NCI-H2171 treated with DMSO at 0.1 percent for 48 hours (cell line): ENCODE results near the gene CDH6.

ENCODE experiments used
- DNase-seq: peaks from one replicate; lab custom pipeline; 2025; lab: John Stamatoyannopoulos, UW

Gene CDH6

DNA sequence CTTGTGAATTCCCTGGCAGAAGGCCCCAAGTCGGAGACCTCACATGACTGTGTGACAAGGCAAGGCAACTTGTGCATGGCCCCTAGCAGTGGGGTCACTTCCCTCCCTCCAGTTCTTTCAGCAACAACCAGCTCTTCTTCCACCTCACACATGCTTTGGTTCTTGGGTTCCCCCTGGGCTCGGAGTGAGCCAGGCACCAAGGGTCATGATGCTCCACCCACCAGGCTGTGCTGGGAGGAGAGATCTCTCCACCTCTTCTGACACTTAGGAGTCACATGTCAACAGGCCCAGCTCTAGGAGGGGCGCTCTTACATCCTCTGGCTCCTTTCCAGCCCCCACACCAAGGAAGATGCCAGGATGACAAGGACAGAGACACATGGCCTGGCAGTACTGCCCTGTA is 56.7 kb downstream of the CDH6 start:
- DNase-seq: no peak

DNA sequence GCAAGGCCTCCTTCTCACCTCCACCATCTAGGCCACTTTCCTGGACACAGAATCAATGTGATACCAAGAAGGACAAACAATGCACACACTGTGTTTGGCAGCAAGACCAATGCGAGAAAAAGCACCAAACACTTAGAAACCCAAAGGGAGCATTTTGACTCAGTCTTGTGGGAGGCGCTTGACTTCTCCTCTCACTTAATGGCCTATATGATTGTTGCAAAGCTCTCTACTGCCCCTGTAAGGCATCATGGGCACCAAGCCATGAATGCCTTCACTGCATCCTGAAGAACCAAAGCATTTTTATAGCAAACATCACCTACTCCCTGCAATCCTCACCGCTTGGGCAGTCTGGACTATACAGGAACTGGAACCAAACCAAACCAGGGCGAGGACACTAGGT is 57.5 kb downstream of the CDH6 start:
- no peak for DNase-seq

- no peak for DNase-seq
These were observed 61.6 kb downstream of the CDH6 start for GRCh38 chr5:31255041-31255440.

DNA sequence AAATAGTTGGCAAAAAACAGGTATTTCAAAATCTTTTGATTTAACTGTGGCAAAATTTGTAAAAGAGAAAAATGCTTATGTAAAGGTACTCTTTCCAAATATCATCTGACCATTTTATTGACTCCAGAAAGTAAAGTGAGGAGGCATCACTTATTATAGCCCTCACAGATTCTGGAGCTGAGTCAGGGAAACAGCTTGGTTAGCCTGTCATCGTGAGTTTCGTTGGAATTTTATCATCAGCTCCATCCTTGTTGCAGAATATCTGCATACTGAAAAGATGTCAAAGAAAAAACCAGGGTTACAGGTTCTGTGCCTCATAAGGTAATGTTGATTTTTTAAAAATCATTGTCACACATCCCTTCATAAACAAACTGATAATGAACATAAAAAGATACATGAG is 74.8 kb downstream of the CDH6 start:
- DNase-seq: no peak

DNA sequence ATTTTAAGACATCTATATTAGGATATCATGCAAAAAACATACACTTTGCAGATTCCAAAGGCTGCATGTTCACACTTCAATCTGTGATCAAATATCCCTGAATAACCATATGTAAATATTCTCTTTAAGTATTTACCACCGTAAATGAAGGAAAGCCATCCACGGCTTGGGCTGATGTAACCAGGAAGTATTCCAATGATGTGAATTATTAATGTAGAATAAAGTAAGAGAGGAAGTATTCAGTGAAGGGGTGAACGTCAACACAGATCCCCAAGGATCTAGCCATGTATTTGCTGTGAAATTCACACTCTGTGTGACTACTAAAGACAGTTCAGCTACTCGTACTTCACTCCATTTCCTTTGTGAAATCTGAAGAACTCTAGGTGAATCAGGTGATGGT is 75.2 kb downstream of the CDH6 start:
- no peak for DNase-seq

GRCh38 chr5:31269259-31269658 is 75.8 kb downstream of the CDH6 start:
- DNase-seq: no peak

- DNase-seq: no peak
These were observed 76.9 kb downstream of the CDH6 start for GRCh38 chr5:31270396-31270795.

DNA sequence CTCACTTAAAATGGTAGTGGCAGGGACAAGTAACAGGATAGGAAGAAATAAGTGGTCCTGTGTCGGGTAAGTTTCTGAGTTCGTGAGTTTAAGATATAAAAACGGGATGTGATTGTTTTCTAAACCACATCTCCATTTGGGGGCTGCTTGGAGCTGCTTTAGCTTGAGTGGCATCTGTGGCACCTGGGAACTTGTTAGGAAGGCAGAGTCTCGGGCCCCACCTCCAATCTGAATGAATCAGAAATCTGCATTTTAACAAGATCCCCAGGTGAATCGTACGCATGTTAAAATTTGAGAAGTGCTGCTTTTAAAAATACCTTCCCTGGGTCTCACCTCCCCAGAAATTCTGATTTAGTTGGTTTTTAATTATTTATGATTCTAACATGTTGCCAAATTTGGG is 78.1 kb downstream of the CDH6 start:
- no peak for DNase-seq

DNA sequence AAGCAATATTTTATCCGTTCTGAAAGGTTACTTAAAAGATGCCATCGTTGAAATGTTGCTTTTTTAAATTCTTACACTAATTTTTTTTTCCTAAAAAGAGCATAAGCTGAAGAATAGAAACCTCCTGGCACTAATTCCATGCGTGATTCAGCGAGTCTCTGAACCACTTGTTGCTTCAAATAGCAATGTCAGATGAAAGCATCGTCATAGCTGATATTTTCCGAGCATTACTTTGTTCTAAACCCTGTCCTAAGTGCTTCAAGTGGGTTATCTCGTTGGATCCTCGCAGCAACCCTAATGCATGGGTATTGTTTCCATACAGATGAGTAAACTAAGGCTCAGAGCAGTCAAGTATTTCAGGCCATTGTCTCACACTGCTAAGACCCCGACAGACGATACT is 79.7 kb downstream of the CDH6 start:
- DNase-seq: no peak

DNA sequence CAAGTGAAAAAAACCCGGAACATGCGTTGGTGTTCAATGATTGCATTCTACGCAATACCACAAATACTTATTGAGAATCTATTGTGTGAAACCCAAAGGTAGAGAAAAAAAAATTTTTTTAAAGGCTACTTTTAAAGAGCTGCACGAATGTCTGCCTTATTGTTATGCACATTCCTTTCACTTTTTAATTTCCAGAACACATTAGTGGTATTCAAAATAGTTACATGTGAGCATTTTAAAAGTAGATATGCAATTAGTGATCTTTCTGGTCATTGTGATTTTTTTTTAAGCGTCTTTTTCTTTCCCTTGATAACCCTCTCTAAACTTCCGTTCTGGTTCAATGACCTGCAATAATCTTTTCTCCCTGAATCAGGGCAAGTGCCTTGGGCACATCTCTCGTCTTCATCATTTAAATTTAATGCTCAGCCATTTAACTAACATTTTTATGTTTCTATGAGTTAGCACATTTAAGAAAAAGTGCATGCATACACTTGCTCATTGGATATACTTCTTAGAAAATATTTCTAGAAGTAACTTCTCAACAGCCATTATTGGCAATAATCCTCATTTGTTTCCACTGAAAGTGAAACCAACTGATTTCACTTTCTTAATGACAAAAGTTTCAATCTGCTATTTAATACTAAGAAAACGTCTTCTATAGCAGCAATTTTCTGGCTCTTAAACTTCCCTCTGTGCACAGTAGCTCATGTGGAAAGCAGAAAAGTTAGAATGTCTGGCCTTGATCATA is 80.3 kb downstream of the CDH6 start:
- no peak for DNase-seq

DNA sequence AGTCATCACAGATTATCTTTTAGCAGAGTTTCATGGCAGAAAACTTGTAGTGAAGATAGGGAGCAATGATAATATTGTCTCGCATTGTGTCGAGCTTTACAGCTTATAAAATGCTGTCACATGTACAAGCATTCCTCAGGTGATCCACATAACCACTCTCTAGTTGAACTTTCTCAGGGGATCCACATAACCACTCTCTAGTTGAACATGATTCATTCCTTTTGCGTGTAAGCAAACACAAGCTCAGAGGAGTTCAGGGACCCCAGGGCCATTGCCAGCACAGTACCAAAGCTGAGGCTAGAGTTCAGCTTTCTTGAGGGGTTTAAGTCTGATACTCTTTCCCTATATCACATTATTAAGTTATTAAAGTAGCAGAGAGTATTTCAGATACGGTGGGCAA is 86.7 kb downstream of the CDH6 start:
- DNase-seq: no peak

GRCh38 chr5:31283326-31283725 is 89.8 kb downstream of the CDH6 start:
- no peak for DNase-seq

- DNase-seq: no peak
These were observed 91.5 kb downstream of the CDH6 start for GRCh38 chr5:31285025-31285424.

DNA sequence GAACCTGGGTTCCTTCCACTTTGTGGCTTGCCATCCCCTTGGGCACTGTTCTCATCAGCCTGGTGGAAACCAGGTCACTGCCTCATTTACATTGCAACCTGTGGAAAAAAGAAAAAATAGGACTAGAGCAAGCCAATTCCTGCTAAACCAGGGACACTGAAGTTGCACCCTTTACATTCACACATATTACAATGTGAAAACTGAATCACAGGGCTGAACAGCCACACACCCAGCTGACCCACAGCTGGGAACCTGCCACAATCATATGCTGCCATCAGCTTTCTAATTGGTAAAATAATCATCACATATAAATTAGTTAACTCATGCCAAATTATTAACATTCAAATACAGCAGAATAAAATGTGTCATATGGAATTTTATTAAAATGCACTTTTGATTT is 94.5 kb downstream of the CDH6 start:
- DNase-seq: no peak

DNA sequence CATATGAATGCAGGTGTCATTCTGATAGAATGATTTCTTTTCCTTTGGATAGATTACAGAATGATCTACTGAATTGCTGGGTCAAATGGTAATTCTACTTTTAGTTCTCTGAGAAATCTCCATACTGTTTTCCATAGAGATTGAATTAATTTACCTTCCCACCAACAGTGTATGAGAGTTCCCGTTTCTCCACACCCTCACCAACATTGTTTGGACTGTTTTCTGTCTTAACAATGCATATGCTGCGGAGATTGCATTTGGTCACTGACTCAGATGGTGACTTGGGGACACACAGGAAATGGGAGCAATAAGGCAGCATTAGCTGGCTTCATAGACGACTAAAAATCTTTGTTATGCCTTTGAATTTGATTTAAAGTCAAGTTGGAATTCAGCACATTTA is 95.9 kb downstream of the CDH6 start:
- no peak for DNase-seq

DNA sequence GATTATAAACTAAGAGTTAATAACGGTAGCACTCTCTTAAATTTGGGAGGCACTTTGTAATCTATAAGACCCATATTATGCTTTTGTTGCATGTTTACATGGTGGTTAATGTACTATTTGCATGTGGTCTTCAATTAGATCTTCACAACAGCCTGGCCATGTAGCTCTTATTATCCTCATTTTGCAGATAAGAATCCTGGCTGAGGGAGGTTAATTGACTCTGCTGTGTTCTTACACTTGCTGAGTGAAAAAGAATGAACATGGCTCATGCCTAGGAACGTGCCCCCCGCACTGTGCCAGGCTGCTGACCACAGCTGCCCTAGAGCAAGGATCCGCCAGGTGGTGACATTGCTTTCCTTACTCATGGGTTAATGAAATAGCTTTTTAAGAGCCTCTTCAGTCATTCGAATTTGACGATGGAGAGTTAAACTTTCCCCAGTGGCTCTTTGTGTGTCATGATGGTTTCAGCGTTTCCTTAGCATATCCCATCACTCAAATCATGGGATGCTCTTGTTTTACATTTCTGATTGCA is 97.9 kb downstream of the CDH6 start:
- no peak for DNase-seq

DNA sequence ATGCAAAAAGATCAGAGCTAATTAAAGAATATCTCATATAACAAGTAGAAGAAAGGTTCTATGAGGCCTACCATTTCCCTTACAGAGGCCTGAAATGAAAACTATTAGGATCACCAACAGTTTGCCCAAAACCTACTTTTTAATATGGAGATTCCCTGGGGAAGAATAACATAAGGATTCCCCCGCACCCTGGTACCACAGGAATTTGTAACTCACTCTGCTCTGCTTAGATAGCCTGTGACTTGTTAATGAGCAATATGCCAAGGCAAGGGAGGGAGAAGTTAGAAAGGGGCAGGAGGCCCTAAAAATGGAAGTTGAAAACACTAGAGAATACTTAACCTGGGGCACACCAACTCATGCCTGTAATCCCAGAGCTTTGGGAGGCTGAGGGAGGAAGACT is 107.0 kb downstream of the CDH6 start:
- no peak for DNase-seq

- DNase-seq: no peak
These were observed 108.3 kb downstream of the CDH6 start for GRCh38 chr5:31301833-31302232.

GRCh38 chr5:31303688-31304087 is 110.2 kb downstream of the CDH6 start:
- no peak for DNase-seq

DNA sequence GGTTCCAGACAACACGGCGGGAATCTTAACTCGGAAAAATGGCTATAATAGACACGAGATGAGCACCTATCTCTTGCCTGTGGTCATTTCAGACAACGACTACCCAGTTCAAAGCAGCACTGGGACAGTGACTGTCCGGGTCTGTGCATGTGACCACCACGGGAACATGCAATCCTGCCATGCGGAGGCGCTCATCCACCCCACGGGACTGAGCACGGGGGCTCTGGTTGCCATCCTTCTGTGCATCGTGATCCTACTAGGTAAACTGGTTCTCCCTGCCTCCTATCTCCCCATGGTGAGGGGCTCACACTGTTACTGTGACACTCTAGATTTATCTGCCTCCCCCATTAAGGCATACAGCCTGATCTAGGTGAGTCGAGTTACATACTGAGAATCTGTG is 124.2 kb downstream of the CDH6 start:
- DNase-seq: no peak

- DNase-seq: no peak
These were observed 125.8 kb downstream of the CDH6 start for GRCh38 chr5:31319335-31319734.

GRCh38 chr5:31322946-31323345 is 129.5 kb downstream of the CDH6 start:
- no peak for DNase-seq

GRCh38 chr5:31324842-31325241 is 131.4 kb downstream of the CDH6 start:
- DNase-seq: no peak

DNA sequence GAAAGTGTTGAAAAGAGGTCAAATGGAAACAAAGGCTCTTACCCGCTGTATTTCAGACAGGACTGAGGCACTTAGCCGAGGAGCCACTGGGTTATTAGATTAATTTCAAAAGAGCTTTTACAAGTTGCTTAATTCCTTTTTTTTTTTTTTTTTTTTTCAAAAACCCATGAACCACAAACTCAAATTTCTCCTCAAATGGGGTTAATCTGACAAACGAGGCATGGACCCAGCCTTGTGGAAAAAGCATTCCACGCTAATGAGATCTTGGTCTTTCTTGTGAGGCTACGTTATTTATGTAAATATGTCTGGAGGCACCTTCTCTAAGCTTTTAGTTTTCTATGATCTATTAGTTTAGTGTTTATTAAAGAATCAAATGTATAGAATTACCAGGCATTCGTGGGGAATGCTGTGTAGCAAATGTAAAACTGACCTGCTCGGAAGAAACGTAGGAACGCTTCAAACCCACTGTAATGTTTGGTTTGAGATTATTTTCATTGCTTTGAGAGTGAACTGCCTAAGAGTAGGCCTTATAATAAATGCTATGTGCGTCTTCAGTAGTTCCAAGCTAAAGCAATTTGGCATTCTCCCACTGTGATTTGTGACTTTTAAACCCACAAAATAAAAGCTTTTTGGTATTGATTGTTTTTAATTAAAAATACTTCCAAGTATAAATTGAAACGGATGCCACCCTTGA is 134.7 kb downstream of the CDH6 start:
- no peak for DNase-seq
